Endothelial cell (in vitro differentiated cells): ENCODE data around the gene LY6G5B. TPM values are rescaled to one million over a fixed set of nuclear protein-coding genes. Genes with fewer than 3 reads are reported as not detected.

Experiments used
- DNase-seq: peaks from one replicate; pipeline ENCODE4 v3.0.0; 2021; ENCODE audit warnings: low spot score
- H3K27ac Mint-ChIP-seq: one replicate; pipeline ENCODE4 v1.8.0; 2021; ENCODE audit warnings: mixed read lengths, inconsistent platforms; ENCODE audit not compliant: unreplicated experiment
- H3K27me3 Mint-ChIP-seq: one replicate; pipeline ENCODE4 v1.8.0; 2021; ENCODE audit warnings: mild to moderate bottlenecking, moderate library complexity, mixed read lengths, inconsistent platforms; ENCODE audit not compliant: unreplicated experiment
- H3K36me3 Mint-ChIP-seq: one replicate; pipeline ENCODE4 v1.8.0; 2021; ENCODE audit warnings: mild to moderate bottlenecking, low read depth, mixed read lengths, inconsistent platforms; ENCODE audit not compliant: unreplicated experiment
- H3K4me1 Mint-ChIP-seq: one replicate; pipeline ENCODE4 v1.8.0; 2021; ENCODE audit warnings: mild to moderate bottlenecking, mixed read lengths, inconsistent platforms; ENCODE audit not compliant: unreplicated experiment
- H3K4me3 Mint-ChIP-seq: one replicate; pipeline ENCODE4 v1.8.0; 2021; ENCODE audit warnings: mild to moderate bottlenecking, mixed read lengths, inconsistent platforms; ENCODE audit not compliant: unreplicated experiment
- H3K9me3 Mint-ChIP-seq: one replicate; pipeline ENCODE4 v1.8.0; 2021; ENCODE audit warnings: mixed read lengths, inconsistent platforms; ENCODE audit not compliant: unreplicated experiment
- CTCF ChIP-seq: fragments of 200-600 bp; sonication (generic); IDR thresholded peaks from one replicate; pipeline ENCODE4 v1.5.0; 2021; ENCODE audit warnings: antibody characterized with exemption; ENCODE audit not compliant: unreplicated experiment
- total RNA-seq: library from RNA; stranded (reverse); fragmentation: NEBNext Ultra II Directional; extraction: Animal tissue kit (Norgen Biotek cat#: 25700); gene quantifications from one replicate; pipeline ENCODE4 v1.2.1, GENCODE V29; 2021; ENCODE audit not compliant: unreplicated experiment

Gene LY6G5B
- total RNA-seq, 1 donor from 2014 or later: 16.3 TPM

DNA sequence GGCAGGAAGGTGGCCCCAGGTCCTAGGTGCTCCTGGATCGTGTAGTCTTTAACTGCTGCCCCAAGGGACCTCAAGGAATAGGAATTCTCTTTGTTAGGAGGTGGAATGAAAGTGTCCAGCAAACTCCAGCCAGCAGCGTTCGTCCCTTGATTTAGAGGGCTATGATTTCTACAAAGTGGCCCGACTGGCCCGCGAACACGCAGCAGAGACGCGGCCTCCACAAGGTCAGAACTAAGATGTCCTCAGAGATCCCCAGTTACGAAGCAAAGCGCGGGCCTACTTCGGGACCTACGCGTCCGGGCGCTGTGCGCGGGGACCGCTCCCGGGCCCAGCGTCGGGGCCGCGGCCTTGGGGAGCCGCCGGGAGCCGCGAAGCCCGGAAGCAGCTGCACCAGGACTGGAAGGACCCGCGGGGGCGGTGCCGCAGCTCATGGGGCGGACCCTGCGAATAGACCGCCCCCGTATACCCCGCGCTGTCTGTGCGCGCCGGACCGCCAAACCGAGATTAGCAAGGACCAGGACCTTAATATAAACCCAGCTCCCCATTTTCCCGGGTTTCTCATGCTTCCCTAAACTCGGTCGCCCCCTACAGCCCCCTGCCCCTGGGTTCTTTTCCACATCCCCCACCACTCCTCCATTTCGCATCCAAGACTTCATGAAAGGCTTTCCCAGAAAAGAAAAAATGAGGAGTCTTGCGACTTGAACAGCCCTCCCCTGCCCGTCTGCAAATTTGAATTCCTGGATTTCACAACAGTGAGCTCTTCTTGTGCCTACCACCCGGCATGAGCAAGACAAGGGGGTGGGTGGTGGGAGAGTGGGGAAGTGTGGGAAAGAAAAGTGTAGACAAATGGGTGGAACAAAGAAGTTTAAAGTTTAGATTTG, 9.2 kb upstream of the LY6G5B start, which contains the start of gene C6orf47:
Gene C6orf47, minus strand, starts transcription at position 398 of the 881 bp plus-strand sequence. CDS start 831 bp downstream, outside the sequence.
- DNase-seq: peak; percentile 75
- Mint-ChIP-seq H3K4me3 (peak within 1 kb of the TSS; percentile 91), H3K27me3 (peaks cover 7% of the 10 kb centered on the region), H3K36me3 (peaks cover 4% of the 10 kb centered on the region), H3K9me3 (no peaks in the 10 kb centered on the region), H3K4me1 (peaks cover 33% of the 10 kb centered on the region), H3K27ac (peak within 1 kb of the TSS; percentile 84)
- no peak for TF ChIP-seq CTCF

GRCh38 chr6:31661262-31662123, 8.3 kb upstream of the LY6G5B start:
- Mint-ChIP-seq H3K9me3 (no peaks in the 10 kb centered on the region), H3K4me3 (peak overlapping the region; percentile 86), H3K36me3 (peaks cover 6% of the 10 kb centered on the region), H3K27me3 (peaks cover 7% of the 10 kb centered on the region), H3K4me1 (peaks cover 35% of the 10 kb centered on the region), H3K27ac (no peak overlapping the region)
- no peak for DNase-seq
- TF ChIP-seq CTCF: no peak

- peaks cover 39% of the 10 kb centered on the region for H3K4me1 Mint-ChIP-seq
- DNase-seq: no peak
- no peak overlapping the region for H3K27ac Mint-ChIP-seq
- no peak for TF ChIP-seq CTCF
- no peaks in the 10 kb centered on the region for H3K9me3 Mint-ChIP-seq
- peak overlapping the region; percentile 69 for H3K4me3 Mint-ChIP-seq
- peaks cover 10% of the 10 kb centered on the region for H3K27me3 Mint-ChIP-seq
- H3K36me3 Mint-ChIP-seq: peaks cover 8% of the 10 kb centered on the region
These were observed 7.6 kb upstream of the LY6G5B start for GRCh38 chr6:31662124-31662723.

DNA sequence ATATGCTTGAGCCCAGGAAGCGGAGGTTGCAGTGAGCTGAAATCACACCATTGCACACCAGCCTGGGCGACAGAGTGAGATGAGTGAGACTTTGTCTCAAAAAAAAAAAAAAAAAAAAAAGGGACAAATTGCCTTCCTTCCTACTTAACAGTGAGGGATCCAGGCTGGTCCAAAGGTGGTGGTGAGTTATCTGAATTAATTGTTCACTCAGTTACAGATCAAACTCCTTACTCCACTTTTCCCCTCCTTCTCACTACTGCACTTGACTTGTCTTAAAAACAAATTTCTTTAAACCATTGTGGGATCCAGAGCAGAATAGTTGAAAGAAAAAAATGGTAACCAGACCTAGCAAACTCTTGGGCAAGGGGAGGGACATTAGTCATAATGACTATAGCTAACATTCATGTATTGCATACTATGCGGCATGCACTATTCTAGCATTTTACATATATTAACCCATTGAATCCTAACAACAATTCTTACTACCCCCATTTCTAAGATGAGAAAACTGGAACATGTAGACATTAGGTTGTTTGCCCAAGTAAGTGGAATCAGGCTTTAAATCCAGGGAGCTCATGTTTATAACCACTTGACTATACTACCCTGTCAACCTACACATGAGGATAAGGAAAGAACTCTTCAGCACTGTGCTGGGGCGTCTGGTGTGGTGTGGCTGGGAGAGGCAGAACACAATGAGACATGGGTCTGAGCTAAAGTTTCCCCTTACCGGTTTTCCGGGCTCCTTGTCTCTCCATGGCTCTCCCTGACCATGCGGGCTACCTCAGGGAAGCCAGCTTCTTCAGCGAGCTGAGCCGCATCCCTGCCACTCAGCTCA, 6.4 kb upstream of the LY6G5B start:
- Mint-ChIP-seq H3K27ac (peak overlapping the region; percentile 97), H3K36me3 (peaks cover 13% of the 10 kb centered on the region), H3K4me1 (peaks cover 32% of the 10 kb centered on the region), H3K4me3 (peak overlapping the region; percentile 97), H3K27me3 (peaks cover 9% of the 10 kb centered on the region), H3K9me3 (no peaks in the 10 kb centered on the region)
- no peak for TF ChIP-seq CTCF
- DNase-seq: no peak
